GM19240 (cell line): ENCODE measurements around the gene PCDH15.

Experiments
- DNase-seq: peaks from one replicate; pipeline ENCODE4 v3.0.0; 2011; ENCODE audit warnings: low spot score; ENCODE audit not compliant: insufficient read length

PCDH15 gene

GRCh38 chr10:54133203-54133602 is 667.8 kb downstream of the PCDH15 start:
- no peak for DNase-seq

DNA sequence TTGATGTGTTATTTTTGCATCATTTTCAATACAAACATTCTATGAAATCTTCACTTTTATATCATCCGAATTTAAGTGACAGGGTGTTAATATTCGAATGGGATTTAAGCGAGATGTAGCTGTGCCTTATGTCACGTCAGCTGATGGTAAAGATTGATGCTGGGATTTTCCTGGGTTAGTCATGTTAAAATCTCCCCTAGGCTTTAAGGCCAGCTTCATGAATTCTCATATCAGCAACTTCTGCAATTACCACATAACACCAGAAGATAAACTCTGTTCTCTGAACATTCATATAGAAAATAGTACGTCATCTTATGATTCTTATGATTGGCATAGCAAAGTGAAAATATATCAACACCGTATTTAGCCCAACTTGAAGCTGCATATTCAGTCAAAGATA is 669.2 kb downstream of the PCDH15 start:
- DNase-seq: no peak

DNA sequence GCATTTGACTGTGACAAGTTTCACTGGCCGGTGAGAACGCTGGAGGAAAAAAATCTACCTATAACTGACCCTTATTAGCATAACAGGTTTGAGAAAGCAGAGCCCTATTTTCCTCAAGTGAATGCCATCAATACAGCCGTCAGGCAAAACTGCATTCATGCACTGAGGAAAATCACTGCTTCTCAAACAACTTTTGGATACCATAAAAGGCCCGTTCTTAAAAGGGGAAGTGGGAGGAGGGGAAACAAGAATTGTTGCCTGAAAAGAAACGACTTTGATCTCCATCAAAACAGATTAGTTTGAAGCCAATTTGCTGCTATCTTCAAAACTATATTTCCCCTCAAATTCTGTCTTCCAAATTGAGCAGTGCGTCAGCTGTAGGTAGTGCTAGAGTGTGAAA is 670.6 kb downstream of the PCDH15 start:
- DNase-seq: no peak

DNA sequence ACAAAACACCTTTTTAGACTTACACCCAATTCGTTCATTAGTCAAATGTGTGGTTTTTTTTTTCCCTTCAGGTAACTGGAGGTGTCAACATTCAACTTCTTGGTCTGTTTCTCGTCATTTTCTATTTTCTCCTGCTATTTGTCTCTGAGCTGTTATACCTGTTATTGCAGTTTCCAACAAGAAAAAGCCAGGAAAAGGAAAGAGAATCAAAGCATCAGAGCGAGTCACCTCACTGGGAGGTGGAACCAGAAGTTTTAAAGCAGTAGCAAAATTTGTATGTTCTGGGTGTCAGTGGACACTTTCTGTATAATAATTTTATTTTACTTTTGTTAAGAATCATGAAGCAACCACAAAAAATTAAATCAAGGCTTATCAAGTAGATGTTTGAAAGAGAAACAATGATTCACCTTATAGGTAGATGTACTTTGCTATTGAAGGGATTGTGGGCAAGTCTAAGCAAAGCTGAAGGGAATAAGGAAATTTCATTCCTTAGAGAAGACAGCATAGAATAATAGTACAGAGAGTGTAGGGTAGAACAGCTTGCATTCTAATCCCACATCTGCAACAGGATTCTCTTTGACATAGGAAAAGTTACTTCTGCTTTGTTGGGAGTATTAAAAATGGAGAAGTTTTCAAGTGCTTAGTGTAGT is 675.8 kb downstream of the PCDH15 start:
- no peak for DNase-seq

DNA sequence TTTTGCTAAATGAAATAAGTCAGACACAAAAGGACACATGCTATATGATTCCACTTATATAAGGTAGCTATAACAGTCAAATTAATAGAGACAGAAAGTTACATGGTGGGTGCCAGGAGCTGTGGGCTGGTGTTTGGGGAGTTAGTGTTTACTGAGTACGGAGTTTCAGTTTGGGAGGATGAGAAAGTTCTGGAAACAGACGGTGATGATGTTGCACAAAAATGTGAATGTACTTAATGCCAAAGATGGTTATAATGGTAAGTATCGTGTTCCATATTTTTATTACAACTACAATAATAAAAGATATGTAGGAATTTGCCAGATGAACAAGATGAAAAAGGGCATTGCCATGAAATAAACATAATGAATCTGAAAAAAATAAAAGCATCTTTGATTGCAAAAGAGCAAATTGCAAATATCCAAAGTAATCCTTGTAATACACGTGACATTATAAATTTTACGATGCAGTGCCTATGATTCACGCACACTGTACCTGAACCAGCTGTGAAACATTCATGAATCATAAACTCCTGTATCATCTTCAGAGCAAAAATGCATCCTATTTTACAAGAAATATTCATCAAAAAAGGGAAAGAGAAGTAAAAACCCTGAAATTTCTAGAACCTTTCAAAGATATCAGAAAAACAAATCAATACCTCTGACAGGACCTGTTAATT is 676.7 kb downstream of the PCDH15 start:
- DNase-seq: no peak

DNA sequence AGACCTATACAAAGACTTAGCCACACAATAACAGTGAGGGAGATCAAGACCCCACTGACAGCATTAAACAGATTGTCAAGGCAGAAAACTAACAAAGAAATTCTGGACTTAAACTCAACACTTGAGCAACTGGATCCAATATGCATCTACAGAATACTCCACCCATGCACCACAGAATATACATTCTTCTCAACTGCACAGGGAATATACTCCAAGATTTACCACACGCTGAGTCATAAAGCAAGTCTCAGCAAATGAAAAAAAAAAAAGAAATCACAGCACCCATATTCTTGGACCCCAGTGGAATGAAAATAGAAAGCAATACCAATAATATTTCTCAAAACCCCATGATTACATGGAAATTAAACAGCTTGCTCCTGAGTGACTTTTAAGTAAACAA is 680.2 kb downstream of the PCDH15 start:
- DNase-seq: no peak

DNA sequence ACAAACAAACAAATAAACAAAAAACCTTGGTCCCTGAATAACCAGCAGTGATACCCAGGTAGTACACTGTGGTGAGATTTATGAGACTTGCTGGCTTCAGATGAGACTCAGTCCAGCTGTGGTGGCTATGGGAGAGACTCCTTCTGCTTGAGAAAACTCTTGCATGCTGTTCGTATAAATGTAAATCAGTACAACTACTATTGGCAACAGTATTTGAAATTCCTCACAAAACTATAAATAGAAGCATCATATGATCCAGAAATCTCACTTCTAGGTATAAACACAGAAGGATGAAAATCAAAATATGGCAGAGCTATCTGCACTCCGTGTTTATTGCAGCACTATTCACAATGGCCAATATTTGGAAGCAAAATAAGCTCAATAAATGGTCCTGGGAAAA is 692.1 kb downstream of the PCDH15 start:
- DNase-seq: no peak

DNA sequence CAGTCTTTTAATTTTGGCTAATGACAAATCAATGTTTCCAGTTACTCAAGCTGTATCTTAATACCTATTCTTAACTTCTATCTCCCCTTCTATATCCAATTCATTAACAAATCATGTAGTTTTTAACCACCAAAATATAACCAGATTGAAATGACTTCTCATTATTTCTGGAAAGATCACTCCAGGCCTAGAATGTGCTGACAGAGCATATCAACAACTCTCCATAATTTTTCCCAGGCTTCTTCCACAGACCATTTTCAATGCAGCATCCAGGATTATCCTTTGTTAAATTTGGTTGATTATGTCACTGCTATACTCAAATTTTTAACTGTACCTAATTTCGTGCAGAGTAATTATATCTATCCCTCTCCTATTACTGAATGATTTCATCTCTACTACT is 704.1 kb downstream of the PCDH15 start:
- no peak for DNase-seq

DNA sequence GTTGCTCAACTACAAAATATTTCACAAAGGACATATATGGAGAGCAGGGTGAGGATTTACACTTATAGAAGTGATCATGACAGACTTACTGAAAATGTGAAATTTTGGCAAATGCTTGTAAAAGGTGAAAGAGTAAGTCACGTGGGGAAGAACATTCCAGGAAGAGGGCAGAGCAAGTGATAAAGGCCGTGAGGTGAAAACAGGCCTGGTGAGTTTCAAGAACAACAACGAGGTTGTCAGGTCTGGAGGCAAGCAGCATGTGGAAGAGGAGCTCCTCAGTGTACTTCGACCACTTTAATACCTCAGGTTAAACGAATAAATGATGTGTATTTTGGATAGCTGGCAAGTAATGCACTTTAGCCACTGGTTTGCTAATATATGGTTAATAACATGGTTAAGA is 706.7 kb downstream of the PCDH15 start:
- no peak for DNase-seq

DNA sequence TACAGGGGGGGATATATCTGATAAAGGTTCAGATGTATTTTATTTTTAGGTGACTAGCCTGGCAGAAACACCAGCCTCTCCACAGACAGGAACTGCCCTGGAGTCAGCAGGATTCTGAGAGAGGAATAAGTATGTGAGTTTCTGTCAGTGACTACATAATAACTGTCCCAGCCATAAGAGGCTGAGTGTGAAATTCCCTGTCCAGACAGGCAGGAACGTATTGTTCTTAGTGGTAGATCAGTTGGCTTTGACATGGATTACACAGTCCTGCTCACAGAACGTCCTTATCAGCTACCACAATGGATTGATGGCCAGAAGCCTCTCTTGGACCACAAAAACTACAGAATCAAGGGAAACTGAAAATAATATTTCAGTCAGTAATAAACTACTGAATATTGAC is 709.8 kb downstream of the PCDH15 start:
- no peak for DNase-seq

- DNase-seq: no peak
Observed at GRCh38 chr10:54081950-54082349, 719.1 kb downstream of the PCDH15 start.

DNA sequence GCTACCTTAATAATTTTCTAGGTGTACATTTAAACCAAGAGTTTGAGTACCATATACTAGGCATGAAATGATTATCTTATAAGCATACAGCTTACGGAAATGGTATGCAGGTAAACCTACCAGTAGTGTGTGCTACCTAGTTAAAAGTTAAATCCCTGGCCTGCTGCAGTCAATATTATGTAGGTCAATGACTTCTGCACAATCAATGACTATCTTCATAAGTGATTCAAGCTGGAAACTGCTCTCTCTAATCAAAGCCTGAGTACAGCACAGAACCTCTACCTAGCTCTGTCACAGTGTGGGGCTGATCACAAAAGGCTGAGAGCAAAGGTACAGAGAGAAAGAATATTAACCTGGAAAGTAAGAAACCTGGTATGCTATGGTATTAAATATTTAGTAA is 733.7 kb downstream of the PCDH15 start:
- no peak for DNase-seq

DNA sequence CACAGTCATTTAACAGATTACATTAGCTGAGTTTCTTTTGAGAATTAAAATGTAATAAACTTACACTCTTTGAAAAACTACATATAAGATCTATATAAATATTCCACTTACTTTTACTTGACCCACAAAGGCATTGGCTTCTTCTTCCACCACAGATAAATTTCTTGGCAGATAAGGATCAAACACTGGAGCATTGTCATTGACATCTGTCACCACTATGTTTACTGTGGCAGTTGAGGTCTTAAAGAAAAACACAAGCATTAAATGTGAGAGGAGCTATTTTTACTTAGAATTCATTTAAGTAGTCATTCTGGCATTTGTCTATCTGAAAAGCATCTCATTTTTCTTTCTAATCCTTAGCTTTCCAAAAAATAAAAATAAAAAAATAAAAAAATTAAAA is 734.4 kb downstream of the PCDH15 start:
- no peak for DNase-seq

GRCh38 chr10:54065106-54065505 is 735.9 kb downstream of the PCDH15 start:
- DNase-seq: no peak

DNA sequence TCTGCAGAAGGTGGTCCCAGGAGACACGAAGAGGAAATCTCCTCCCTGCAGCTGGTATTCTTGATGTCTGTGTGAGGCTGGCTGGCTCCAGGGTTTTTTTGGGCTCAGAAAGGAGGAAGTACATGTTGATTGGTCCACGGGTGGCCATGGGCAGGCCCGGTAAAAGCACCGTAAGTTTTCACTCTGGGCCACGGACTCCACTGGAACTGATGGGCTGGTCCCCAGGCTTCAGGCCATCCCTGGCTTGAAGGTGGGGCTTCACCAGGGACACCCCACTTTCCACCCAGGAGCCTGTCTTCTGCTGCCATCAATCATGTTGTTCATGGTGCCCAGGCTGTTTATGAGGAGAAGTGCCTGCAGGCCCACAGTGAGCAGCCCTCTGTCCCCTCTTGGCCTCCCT is 736.8 kb downstream of the PCDH15 start:
- no peak for DNase-seq

DNA sequence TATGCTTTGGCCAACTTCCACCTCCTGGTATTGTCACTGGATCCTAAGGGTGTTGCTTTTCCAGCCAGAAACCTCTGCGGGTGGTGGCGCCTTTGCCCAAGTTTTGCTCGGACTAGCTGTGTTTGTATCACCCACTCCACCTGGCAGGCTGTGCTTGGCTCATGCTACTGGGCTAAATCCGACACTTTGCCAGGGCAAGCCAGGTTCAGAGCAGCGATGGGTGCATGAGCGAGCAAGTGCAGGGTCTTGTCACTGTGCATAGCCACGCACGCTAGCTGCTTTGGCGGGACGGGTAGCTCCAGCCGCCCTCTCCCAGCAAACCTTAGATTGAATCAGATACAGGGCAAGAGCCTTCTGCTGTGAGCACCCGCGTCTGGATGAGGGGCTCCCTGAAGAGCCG is 737.5 kb downstream of the PCDH15 start:
- no peak for DNase-seq

DNA sequence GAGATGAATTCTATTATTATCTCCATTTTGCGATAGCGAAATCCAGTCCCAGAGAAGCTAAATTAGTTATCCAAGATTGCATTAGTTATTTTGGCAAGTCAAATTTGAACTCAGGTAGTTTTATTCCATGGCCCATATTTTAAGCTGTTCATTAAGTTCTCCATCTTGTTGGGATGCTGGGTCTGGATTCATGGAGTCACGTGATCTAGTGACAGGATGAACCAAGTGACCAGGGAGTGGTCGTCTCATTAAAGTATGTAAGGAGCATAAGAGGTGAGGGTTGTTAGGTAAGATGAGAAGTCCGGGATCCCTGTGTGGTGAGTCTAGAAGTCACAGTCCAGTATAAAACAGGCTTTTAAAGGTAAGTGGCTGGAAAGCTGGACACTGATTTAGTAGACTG is 740.5 kb downstream of the PCDH15 start:
- DNase-seq: no peak

- no peak for DNase-seq
Observed at GRCh38 chr10:54057357-54057756, 743.7 kb downstream of the PCDH15 start.

DNA sequence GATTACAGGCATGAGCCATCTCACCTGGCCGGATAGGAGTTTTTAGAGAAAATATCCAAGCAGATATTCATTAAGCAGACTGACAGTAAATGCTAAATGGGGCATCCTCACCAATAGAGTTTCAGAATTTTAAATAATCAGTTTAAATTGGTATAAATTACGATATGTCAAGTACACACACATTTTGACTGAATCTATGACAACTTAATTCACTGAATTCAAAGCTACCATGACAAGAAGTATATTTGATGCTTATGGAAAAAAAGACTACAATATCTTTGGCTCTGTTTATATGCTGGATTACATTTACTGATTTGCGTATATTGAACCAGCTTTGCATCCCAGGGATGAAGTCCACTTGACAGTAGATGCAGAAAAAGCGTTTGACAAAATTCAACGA is 774.7 kb downstream of the PCDH15 start:
- DNase-seq: no peak

DNA sequence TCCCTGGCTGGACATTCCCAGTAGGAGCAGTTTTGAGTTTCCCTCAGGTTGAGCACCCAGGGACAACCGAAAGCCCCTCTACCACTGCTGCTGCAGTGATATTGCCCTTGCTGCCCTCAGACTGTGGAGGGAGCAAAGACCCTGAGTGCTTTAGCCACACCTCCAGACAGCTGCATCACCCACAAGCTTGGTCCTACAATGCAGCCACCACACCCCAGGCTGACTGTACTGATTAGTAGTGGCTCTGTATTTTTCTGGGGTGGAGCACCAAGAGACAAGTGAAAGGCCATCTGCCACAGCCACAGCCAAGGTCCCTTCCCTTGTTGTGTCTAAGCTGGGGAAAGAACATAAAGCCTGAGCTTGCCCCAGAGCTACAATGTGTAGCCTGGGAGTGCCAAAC is 789.9 kb downstream of the PCDH15 start:
- DNase-seq: no peak

DNA sequence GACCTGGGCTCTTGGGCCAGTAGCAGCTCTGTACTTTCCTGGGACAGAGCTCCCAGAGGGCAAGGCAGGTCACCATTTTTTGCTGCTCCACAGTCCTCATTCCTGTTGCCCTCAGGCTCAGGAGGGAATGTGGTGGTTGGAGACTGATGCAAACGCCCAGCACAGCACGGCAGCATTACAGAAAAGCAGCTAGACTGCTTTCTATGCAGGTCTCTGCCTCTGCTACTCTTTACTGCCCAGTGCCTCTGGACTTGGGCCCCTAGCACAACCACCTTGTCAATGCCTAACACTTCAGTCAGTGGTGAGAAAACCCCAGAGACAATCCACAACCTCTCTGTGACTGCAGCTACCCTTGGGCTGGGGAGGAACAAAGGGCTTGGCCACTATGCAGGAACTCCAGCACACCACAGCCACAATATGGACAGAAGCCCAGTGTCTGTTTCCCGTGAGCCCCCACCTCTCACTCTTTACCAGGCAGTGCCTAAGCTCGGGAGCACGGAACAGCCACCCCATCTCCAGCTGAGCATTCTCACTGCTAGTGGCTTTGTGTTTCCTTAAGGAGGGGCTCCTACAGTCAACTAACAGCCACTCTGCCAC is 790.6 kb downstream of the PCDH15 start:
- DNase-seq: no peak

- no peak for DNase-seq
Observed at GRCh38 chr10:54009672-54010071, 791.4 kb downstream of the PCDH15 start.

DNA sequence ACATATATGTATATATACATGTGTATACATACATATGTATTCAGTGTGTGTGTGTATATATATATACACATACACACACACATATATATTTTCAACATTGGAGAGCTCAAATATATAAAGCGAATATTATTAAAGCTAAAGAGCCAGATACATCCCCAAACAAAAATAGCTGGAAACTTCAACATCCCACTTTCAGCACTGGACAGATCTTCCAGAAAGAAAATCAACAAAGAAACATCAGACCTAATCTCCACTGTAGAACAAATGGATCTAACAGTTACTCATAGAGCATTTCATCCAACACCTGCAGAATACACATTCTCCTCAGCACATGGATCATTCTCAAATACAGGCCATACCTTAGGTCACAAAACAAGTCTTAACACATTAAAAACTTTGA is 799.0 kb downstream of the PCDH15 start:
- DNase-seq: no peak
